Endothelial cell of umbilical vein (primary cell): Measurements from ENCODE around the gene OR5I1.

Experiments used
- POLR2A ChIP-seq: IDR thresholded peaks from 2 replicates; pipeline ENCODE4 v1.6.1; 2012; ENCODE audit warnings: low read depth, mild to moderate bottlenecking, control low read depth, low read length
- POLR2AphosphoS5 ChIP-seq: IDR thresholded peaks from 2 replicates; pipeline ENCODE4 v1.6.1; 2012; ENCODE audit warnings: low read depth, mild to moderate bottlenecking, control low read depth, low read length, moderate library complexity; ENCODE audit not compliant: insufficient read depth
- TF ChIP-seq, protein P1 (sequence below), 2 donors: IDR thresholded peaks; 1 replicate in 1 of 2; 2 replicates in 1 of 2; pipeline ENCODE4 v1.5.1; 2011; ENCODE audit warnings: low read length in 2 of 2, mild to moderate bottlenecking in 2 of 2, moderate library complexity in 2 of 2, control low read depth in 1 of 2, inconsistent platforms in 1 of 2, low read depth in 1 of 2; ENCODE audit not compliant: insufficient read depth in 1 of 2; ENCODE audit errors: extremely low read depth in 1 of 2

DNA sequence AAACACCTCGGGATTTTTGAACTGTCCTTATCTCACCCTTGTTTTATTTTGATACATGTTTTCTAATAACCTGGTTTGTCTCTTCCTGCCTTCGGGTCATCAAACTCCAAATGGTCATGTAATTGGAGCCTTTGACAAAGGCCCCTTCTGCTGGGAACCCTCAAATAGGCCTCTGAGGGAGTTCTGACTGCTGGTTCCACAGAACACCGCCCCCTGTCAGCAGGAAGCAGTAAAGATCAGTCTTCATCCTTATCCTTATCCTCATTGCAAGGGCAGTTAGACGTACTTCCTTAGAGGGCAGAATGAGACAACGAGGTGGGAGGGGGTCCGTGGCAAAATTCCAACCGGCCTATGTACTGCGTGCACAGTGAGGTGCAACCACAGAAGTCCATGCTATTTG, 41.0 kb downstream of the OR5I1 start:
- TF ChIP-seq POLR2AphosphoS5 (no peak), POLR2A (no peak)
- TF ChIP-seq, protein P1, sequence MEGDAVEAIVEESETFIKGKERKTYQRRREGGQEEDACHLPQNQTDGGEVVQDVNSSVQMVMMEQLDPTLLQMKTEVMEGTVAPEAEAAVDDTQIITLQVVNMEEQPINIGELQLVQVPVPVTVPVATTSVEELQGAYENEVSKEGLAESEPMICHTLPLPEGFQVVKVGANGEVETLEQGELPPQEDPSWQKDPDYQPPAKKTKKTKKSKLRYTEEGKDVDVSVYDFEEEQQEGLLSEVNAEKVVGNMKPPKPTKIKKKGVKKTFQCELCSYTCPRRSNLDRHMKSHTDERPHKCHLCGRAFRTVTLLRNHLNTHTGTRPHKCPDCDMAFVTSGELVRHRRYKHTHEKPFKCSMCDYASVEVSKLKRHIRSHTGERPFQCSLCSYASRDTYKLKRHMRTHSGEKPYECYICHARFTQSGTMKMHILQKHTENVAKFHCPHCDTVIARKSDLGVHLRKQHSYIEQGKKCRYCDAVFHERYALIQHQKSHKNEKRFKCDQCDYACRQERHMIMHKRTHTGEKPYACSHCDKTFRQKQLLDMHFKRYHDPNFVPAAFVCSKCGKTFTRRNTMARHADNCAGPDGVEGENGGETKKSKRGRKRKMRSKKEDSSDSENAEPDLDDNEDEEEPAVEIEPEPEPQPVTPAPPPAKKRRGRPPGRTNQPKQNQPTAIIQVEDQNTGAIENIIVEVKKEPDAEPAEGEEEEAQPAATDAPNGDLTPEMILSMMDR (IDR thresholded peaks at IDR 0.05; ENCODE audit: extremely low read depth in 1 of 2, insufficient read depth in 1 of 2, low read depth in 1 of 2, low read length in 2 of 2) = no peak
